RWPE1 (cell line): ENCODE data around the gene BST2.

ENCODE experiments used
- CTCF ChIA-PET: fragments of 350-600 bp; sonication (Branson Sonifier 250); formaldehyde crosslinking; extraction: SDS; loops from one replicate; lab custom pipeline; 2021; lab: Yijun Ruan, JAX
- POLR2A ChIA-PET: fragments of 400-600 bp; formaldehyde crosslinking; extraction: SDS; loops from one replicate; lab custom pipeline; 2020; ENCODE audit warnings: antibody characterized with exemption; ENCODE audit not compliant: low non-redundant PET; lab: Yijun Ruan, JAX
- DNase-seq: peaks from one replicate; pipeline ENCODE4 v3.0.0; 2012; ENCODE audit warnings: low spot score
- H3K27ac ChIP-seq: fragments of 450-650 bp; 2 replicates; pipeline ENCODE4 v1.5.1; 2017
- CTCF ChIP-seq: fragments of 450-650 bp; conservative IDR thresholded peaks from 2 replicates; pipeline ENCODE4 v1.5.1; 2017; ENCODE audit warnings: low read depth, mild to moderate bottlenecking

The BST2 gene

GRCh38 chr19:17391371-17392151 lies 13.9 kb downstream of the BST2 start:
- peak; percentile 65 for TF ChIP-seq CTCF
- CTCF ChIA-PET = interaction anchor here (0.6 to 1.2 kb wide), 3 partner anchors 34 to 70 kb away, joined by 3 read pairs; no protein-coding TSS in a partner anchor
- H3K27ac ChIP-seq = no peak overlapping the region; the same call in 1 of the 2 replicates
- POLR2A ChIA-PET = interaction anchor here (0.7 kb wide), 1 partner anchor 18 kb away, joined by 5 read pairs; no protein-coding TSS in a partner anchor
- no peak for DNase-seq

GRCh38 chr19:17390665-17391370 lies 14.6 kb downstream of the BST2 start:
- POLR2A ChIA-PET = interaction anchor here (0.6 kb wide), 1 partner anchor 36 kb away, joined by 4 read pairs; no protein-coding TSS in a partner anchor
- peak overlapping the region; percentile 30 for H3K27ac ChIP-seq
- CTCF ChIA-PET = interaction anchor here (0.7 to 1.3 kb wide), 4 partner anchors 33 to 84 kb away, joined by 3 to 4 read pairs (median 3); no protein-coding TSS in a partner anchor
- DNase-seq = peak; percentile 97
- peak; percentile 96 for TF ChIP-seq CTCF

- no peak for TF ChIP-seq CTCF
- POLR2A ChIA-PET = interaction anchor here (0.6 kb wide), 1 partner anchor 37 kb away, joined by 4 read pairs; no protein-coding TSS in a partner anchor
- peak overlapping the region; percentile 30; the same call in 1 of the 2 replicates for H3K27ac ChIP-seq
- no peak for DNase-seq
- CTCF ChIA-PET = interaction anchor here (0.6 to 2.0 kb wide), 7 partner anchors 32 to 217 kb away, joined by 3 to 7 read pairs (median 3); no protein-coding TSS in a partner anchor
Observed at GRCh38 chr19:17389957-17390664, 15.3 kb downstream of the BST2 start.

GRCh38 chr19:17389288-17389687 lies 16.1 kb downstream of the BST2 start:
- POLR2A ChIA-PET = no interaction called here
- CTCF ChIA-PET = interaction anchor here (0.7 to 2.0 kb wide), 2 partner anchors 97 to 184 kb away, joined by 3 to 7 read pairs; no protein-coding TSS in a partner anchor
- DNase-seq = no peak
- no peak overlapping the region for H3K27ac ChIP-seq
- TF ChIP-seq CTCF = no peak

GRCh38 chr19:17385878-17386611 lies 19.4 kb downstream of the BST2 start:
- CTCF ChIA-PET = interaction anchor here (0.6 to 1.5 kb wide), 13 partner anchors 9 to 707 kb away, joined by 3 to 12 read pairs (median 4); partner anchors contain the start of genes ANO8, MRPL34 and MVB12A

More at GRCh38 chr19:17385878-17386611, 19.4 kb downstream of the BST2 start:
- POLR2A ChIA-PET = interaction anchor here (0.6 kb wide), 1 partner anchor 82 kb away, joined by 3 read pairs; no protein-coding TSS in a partner anchor
- peak; percentile 66 for DNase-seq
- TF ChIP-seq CTCF = peak; percentile 95
- no peak overlapping the region for H3K27ac ChIP-seq
